Upper lobe of left lung (tissue), 4 donors: ENCODE measurements around the gene PCOLCE2.

ENCODE experiments used
- CTCF ChIP-seq, 6 experiments: fragments of 450-650 bp in 4 of 6; fragments of 200-600 bp in 2 of 6; sonication (generic) in 2 of 6; IDR thresholded peaks; one replicate each; pipeline ENCODE4 v1.5.1; 2016 to 2019; ENCODE audit warnings: antibody characterized with exemption in 6 of 6
- POLR2AphosphoS5 ChIP-seq, 2 donors: sonication (generic); formaldehyde crosslinking; IDR thresholded peaks; one replicate each; pipeline ENCODE4 v1.5.1; 2017; ENCODE audit warnings: antibody characterized with exemption in 2 of 2

DNA sequence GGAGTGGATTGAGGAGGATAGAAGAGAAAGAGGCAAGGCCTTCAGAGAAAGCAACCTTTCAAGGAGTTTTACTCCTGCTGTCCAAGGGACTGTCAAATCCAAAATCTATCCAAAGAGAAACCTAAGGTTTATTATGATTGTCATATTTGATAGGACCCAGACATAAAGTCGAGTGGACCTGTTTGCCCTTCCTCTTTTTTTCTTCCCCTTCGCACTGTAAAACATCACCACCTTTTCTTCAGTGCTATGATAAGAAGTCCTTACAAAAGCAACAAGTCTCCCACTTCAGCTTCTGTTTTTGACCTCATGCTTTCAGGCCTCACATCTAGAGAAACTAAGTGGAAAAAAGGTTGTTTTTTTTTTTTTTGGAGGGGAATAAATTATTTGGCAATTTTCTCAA lies 92.1 kb downstream of the PCOLCE2 start:
- TF ChIP-seq CTCF (IDR thresholded peaks at IDR 0.05): no peak
- TF ChIP-seq POLR2AphosphoS5 (IDR thresholded peaks at IDR 0.05): no peak
